Right lobe of liver (tissue), 4 donors: ENCODE results near the gene GNMT.

Experiments used
- CTCF ChIP-seq, 4 donors: fragments of 200-600 bp in 3 of 4; fragments of 450-650 bp in 1 of 4; IDR thresholded peaks; one replicate each; pipeline versions ENCODE4 v1.5.1 to v1.8.0; 2016 to 2022; ENCODE audit warnings: antibody characterized with exemption in 4 of 4, mild to moderate bottlenecking in 2 of 4
- POLR2A ChIP-seq: fragments of 450-650 bp; IDR thresholded peaks from one replicate; pipeline ENCODE4 v1.6.1; 2017; ENCODE audit warnings: antibody characterized with exemption, mild to moderate bottlenecking
- donor health status: DM: no; HTN: no; CAD: no.
- donor health status: DM: no; HTN: no; CAD: no.
- donor health status: DM: no; HTN: yes; CAD: no.

DNA sequence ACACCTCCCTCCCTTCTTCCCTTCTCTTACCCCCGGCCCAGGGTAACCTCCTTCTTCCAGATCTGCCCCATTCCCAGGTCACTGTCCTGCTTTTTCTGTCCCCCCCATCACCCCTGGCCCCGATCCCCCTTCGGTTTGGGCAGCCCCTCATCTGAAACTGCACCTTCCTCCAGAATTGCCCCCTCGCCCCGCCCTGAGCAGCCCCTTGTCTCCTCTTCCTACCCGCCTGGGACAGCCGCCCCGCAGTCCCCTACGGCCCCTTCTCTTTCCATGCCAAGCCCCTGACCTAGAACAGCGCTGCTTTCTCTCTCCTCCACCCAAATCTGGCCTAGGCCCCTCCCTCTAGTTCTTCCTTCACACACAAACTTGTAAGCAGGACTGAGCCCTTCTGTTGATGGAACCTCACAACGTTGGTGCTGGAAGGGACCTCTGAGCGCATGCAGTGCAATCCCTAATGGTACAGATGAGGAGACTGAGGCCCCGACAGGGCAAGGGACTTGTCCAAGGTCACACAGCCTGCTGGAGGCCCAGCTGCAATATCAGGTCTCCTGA is 24.4 kb downstream of the GNMT start:
- TF ChIP-seq POLR2A (no peak), CTCF (IDR thresholded peaks at IDR 0.05) (no peak)
